ENCODE measurements around the gene KPNA6. TPM values are rescaled to one million over a fixed set of nuclear protein-coding genes. Genes with fewer than 3 reads are reported as not detected.
A peak's percentile ranks its signal among the peaks of the same experiment; 100 is the strongest.

KPNA6 gene
- total and polyA plus RNA-seq, 9 of the 15 experiments (the other 6 are each of a cell fraction or from before 2014, with no cell fraction given): 20.1 to 54.6 (median 32.2) TPM

DNA sequence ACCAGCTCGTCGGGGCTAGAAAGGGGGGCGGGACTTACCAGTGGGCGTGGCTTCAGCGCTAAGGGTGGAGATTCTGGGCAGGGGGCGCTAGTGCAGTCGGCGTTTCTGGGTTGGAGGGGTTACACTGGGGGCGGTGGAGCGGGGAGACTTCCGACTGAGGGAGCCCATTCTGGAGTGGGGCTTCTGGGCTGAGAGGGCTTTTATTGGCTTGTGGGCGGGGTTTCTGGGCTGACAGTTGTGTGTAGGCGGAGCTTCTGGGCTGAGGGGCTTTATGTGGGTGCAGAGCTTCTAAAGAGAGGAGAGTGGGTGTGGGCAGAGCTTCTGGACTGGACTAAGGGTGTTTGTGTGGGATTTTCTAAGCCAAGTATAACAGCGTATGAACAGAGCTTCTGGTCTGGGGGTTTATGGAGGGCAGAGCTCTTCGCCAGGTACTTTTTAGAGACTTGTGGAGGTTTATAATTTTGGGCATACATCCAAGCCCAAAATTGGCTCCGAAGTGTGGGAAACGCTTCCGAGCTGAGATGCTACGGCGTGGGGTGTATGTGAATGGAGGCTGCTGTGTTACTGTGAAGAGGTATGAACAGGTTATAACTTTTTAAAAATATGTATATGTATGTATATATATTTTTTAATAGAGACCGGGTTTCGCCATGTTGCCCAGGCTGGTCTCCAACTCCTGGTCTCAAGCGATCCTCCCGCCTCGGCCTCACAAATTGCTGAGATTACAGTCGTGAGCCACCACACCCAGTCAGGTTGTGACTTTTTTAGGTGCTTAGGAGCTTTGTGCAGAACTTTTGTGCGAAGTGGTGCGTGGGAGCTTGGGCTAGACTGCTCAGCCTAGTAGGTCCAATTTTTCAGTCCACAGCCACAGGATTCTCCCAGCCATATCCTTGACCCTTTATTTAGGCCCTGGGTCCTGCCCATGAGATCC lies 34.3 kb upstream of the KPNA6 start (continued):
- peak; percentile 65; the same call in 1 of the 2 replicates for TF ChIP-seq VEZF1 (CRISPR knock-in tag; IDR thresholded peaks at IDR 0.05)
- no peak for TF ChIP-seq TRIM28 (IDR thresholded peaks at IDR 0.05)
- 0 out of 4 replicates have a peak, but pooled peaks of 1 of the 2 experiments have one; percentile 0 for TF ChIP-seq MAZ (CRISPR knock-in tag; conservative IDR thresholded peaks at IDR 0.05 in 1 of 2, IDR thresholded peaks at IDR 0.05 in 1 of 2)
- no peak for TF ChIP-seq PHF8 (IDR thresholded peaks at IDR 0.05; ENCODE audit: borderline replicate concordance, low read length)
- TF ChIP-seq CEBPB (tag; IDR thresholded peaks at IDR 0.05): no peak
- TF ChIP-seq ZNF407 (IDR thresholded peaks at IDR 0.05; ENCODE audit: low read depth): no peak
- TF ChIP-seq, protein P1, sequence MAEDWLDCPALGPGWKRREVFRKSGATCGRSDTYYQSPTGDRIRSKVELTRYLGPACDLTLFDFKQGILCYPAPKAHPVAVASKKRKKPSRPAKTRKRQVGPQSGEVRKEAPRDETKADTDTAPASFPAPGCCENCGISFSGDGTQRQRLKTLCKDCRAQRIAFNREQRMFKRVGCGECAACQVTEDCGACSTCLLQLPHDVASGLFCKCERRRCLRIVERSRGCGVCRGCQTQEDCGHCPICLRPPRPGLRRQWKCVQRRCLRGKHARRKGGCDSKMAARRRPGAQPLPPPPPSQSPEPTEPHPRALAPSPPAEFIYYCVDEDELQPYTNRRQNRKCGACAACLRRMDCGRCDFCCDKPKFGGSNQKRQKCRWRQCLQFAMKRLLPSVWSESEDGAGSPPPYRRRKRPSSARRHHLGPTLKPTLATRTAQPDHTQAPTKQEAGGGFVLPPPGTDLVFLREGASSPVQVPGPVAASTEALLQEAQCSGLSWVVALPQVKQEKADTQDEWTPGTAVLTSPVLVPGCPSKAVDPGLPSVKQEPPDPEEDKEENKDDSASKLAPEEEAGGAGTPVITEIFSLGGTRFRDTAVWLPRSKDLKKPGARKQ (CRISPR knock-in tag; IDR thresholded peaks at IDR 0.05): no peak
- 0 out of 2 replicates have a peak, but pooled peaks have one; percentile 52 for TF ChIP-seq SMARCE1 (IDR thresholded peaks at IDR 0.05)
- TF ChIP-seq RAD21 (CRISPR knock-in tag; conservative IDR thresholded peaks at IDR 0.05 in 1 of 2, IDR thresholded peaks at IDR 0.05 in 1 of 2): no peak; a peak in 1 of 4 replicates
- TF ChIP-seq CBX2 (IDR thresholded peaks at IDR 0.05; ENCODE audit: insufficient read depth, low read length, poor library complexity, severe bottlenecking): no peak
- no peak for TF ChIP-seq SNRNP70 (optimal IDR thresholded peaks at IDR 0.05; ENCODE audit: low read depth, low read length)
- no peak for TF ChIP-seq PTRF (tag; IDR thresholded peaks at IDR 0.05)
